ENCODE measurements around the gene ENTPD8. TPM values are rescaled to one million over a fixed set of nuclear protein-coding genes. Genes with fewer than 3 reads are reported as not detected.
A peak's percentile ranks its signal among the peaks of the same experiment; 100 is the strongest.

Gene ENTPD8
- total RNA-seq, 1 experiment from 2014 or later = 0.77 TPM

- Mint-ChIP-seq H3K9me3 (0 out of 5 replicates have a peak, but pooled peaks cover 0 to 1% of the 10 kb centered on the region in 2 experiments), H3K4me1 (peaks cover 7 to 12% of the 10 kb centered on the region in 2 experiments), H3K27me3 (ENCODE audit: low read depth) (peaks cover 20% of the 10 kb centered on the region), H3K4me3 (no peak overlapping the region), H3K27ac (no peak overlapping the region), H3K36me3 (ENCODE audit: insufficient read depth in 1 of 3, low read depth in 3 of 3) (no peaks in the 10 kb centered on the region; a peak in 2 of 7 replicates)
- H2BK15ac ChIP-seq (ENCODE audit: low read depth, low read length) = no peak overlapping the region
- no peak overlapping the region for H4K91ac ChIP-seq (ENCODE audit: insufficient read length, low read depth, low read length)
- H3K4me2 ChIP-seq (ENCODE audit: insufficient read depth, insufficient read length, low read length) = no peak overlapping the region
- H2BK12ac ChIP-seq (ENCODE audit: insufficient read length, low read depth, low read length) = no peak overlapping the region
- no peak for DNase-seq
- H3K9me3 ChIP-seq (ENCODE audit: control insufficient read depth, low read depth, low read length) = no peaks in the 10 kb centered on the region
- no peaks in the 10 kb centered on the region for H3K79me1 ChIP-seq (ENCODE audit: insufficient read depth, low read depth, low read length, poor library complexity, severe bottlenecking)
- TF ChIP-seq, protein P1, sequence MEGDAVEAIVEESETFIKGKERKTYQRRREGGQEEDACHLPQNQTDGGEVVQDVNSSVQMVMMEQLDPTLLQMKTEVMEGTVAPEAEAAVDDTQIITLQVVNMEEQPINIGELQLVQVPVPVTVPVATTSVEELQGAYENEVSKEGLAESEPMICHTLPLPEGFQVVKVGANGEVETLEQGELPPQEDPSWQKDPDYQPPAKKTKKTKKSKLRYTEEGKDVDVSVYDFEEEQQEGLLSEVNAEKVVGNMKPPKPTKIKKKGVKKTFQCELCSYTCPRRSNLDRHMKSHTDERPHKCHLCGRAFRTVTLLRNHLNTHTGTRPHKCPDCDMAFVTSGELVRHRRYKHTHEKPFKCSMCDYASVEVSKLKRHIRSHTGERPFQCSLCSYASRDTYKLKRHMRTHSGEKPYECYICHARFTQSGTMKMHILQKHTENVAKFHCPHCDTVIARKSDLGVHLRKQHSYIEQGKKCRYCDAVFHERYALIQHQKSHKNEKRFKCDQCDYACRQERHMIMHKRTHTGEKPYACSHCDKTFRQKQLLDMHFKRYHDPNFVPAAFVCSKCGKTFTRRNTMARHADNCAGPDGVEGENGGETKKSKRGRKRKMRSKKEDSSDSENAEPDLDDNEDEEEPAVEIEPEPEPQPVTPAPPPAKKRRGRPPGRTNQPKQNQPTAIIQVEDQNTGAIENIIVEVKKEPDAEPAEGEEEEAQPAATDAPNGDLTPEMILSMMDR (conservative IDR thresholded peaks at IDR 0.05) = peak; percentile 20; the same call in 1 of the 3 replicates
- no peak overlapping the region for H2BK20ac ChIP-seq (ENCODE audit: low read depth, low read length, poor library complexity, severe bottlenecking)
- H3K4me1 ChIP-seq (ENCODE audit: insufficient read depth, low read length) = no peaks in the 10 kb centered on the region
- no peak overlapping the region for H3K18ac ChIP-seq (ENCODE audit: insufficient read length, low read depth, low read length)
- no peak overlapping the region for H3T11ph ChIP-seq (ENCODE audit: low read length)
- no peaks in the 10 kb centered on the region for H3K27me3 ChIP-seq (ENCODE audit: insufficient read depth, low read length)
- no CpG with 5 or more reads among the region's 14 CpGs for WGBS (ENCODE audit: extremely low coverage, insufficient read length, low lambda C conversion rate)
- no peak overlapping the region for H3K56ac ChIP-seq (ENCODE audit: insufficient read length, low read depth, low read length)
- H3K79me2 ChIP-seq (ENCODE audit: insufficient read depth, low read length) = no peaks in the 10 kb centered on the region
- no peak overlapping the region for H3K27ac ChIP-seq (ENCODE audit: insufficient read length, low read depth, low read length)
- no peak overlapping the region for H3K14ac ChIP-seq (ENCODE audit: insufficient read depth, low read length)
- H3K23me2 ChIP-seq (ENCODE audit: insufficient read length, low read depth, low read length, poor library complexity, severe bottlenecking) = no peaks in the 10 kb centered on the region
- H4K20me1 ChIP-seq (ENCODE audit: control insufficient read depth, insufficient read depth, insufficient read length) = no peaks in the 10 kb centered on the region
- H2BK120ac ChIP-seq (ENCODE audit: low read depth, low read length, poor library complexity, severe bottlenecking) = no peak overlapping the region
- no peak overlapping the region for H3K4ac ChIP-seq (ENCODE audit: low read depth, low read length)
- no peak overlapping the region for H4K8ac ChIP-seq (replicated peaks; ENCODE audit: insufficient read length, low read depth, low read length)
- no peak overlapping the region for H2AFZ ChIP-seq (ENCODE audit: low read length)
- no peak overlapping the region for H2AK5ac ChIP-seq (ENCODE audit: insufficient read length, low read length)
- no peak overlapping the region for H4K5ac ChIP-seq (ENCODE audit: insufficient read length, low read depth, low read length)
- H3K9ac ChIP-seq (ENCODE audit: extremely low read depth, insufficient read length, low read length) = no peak overlapping the region
- no peak overlapping the region for H2BK5ac ChIP-seq (ENCODE audit: insufficient read length, low read length)
- H3K23ac ChIP-seq (ENCODE audit: insufficient read length, low read depth, low read length) = no peak overlapping the region
Measured at GRCh38 chr9:137444106-137444790, 3.1 kb upstream of the ENTPD8 start.

All from H9 (cell line).